GM23338 (cell line): ENCODE data around the gene SYT2. TPM values are rescaled to one million over a fixed set of nuclear protein-coding genes. Genes with fewer than 3 reads are reported as not detected.

Experiments used
- ATAC-seq: fragments of 200-7000 bp; cut with Tn5 transposase; 3 replicates; pipeline ENCODE4 v1.9.1; 2020
- DNase-seq: peaks from one replicate; pipeline ENCODE4 v3.0.0-alpha.2; 2015; ENCODE audit warnings: low spot score
- H2AFZ ChIP-seq: fragments of 200-600 bp; sonication (generic); 2 replicates; pipeline ENCODE4 v1.8.0; 2016; ENCODE audit warnings: antibody characterized with exemption, mild to moderate bottlenecking, moderate library complexity
- H3F3A ChIP-seq: fragments of 200-600 bp; sonication (generic); replicated peaks from 2 replicates; pipeline ENCODE4 v1.8.0; 2017; ENCODE audit warnings: antibody characterized with exemption, mixed run types, low read depth
- H3K27ac ChIP-seq: fragments of 200-600 bp; sonication (generic); 2 replicates; pipeline ENCODE4 v1.6.1; 2016; ENCODE audit warnings: low read depth
- H3K27me3 ChIP-seq: fragments of 200-600 bp; sonication (generic); 2 replicates; pipeline ENCODE4 v1.8.0; 2016; ENCODE audit warnings: mild to moderate bottlenecking, mixed run types, moderate library complexity; ENCODE audit not compliant: insufficient read depth
- H3K36me3 ChIP-seq: fragments of 200-600 bp; sonication (generic); 2 replicates; pipeline ENCODE4 v1.8.0; 2016; ENCODE audit warnings: mild to moderate bottlenecking; ENCODE audit not compliant: insufficient read depth
- H3K4me1 ChIP-seq: fragments of 200-600 bp; sonication (generic); 2 replicates; pipeline ENCODE4 v1.8.0; 2016; ENCODE audit warnings: mild to moderate bottlenecking, moderate library complexity; ENCODE audit not compliant: insufficient read depth
- H3K4me2 ChIP-seq: fragments of 200-600 bp; sonication (generic); 2 replicates; pipeline ENCODE4 v1.7.1; 2017; ENCODE audit warnings: mixed run types
- H3K4me3 ChIP-seq: fragments of 200-600 bp; sonication (generic); 2 replicates; pipeline ENCODE4 v1.6.1; 2016; ENCODE audit warnings: mixed run types
- H3K79me2 ChIP-seq: fragments of 200-600 bp; sonication (generic); replicated peaks from 2 replicates; pipeline ENCODE4 v1.8.0; 2017; ENCODE audit warnings: mild to moderate bottlenecking; ENCODE audit not compliant: insufficient read depth
- H3K9me2 ChIP-seq: fragments of 200-600 bp; sonication (generic); 2 replicates; pipeline ENCODE4 v1.8.0; 2017; ENCODE audit not compliant: insufficient read depth
- H4K20me1 ChIP-seq: fragments of 200-600 bp; sonication (generic); replicated peaks from 2 replicates; pipeline ENCODE4 v1.8.0; 2017; ENCODE audit warnings: mild to moderate bottlenecking; ENCODE audit not compliant: insufficient read depth
- H3K27ac Mint-ChIP-seq: 2 replicates; pipeline ENCODE4 v1.8.0; 2020; ENCODE audit warnings: inconsistent platforms, mild to moderate bottlenecking, moderate library complexity, mixed read lengths
- H3K27me3 Mint-ChIP-seq: 3 replicates; pipeline ENCODE4 v1.8.0; 2022; ENCODE audit warnings: low read depth, mild to moderate bottlenecking, moderate library complexity, mixed read lengths, inconsistent platforms; ENCODE audit not compliant: insufficient read depth, poor library complexity
- H3K36me3 Mint-ChIP-seq: 3 replicates; pipeline ENCODE4 v1.8.0; 2021; ENCODE audit warnings: low read depth, mild to moderate bottlenecking, inconsistent platforms, moderate library complexity, mixed read lengths
- H3K4me1 Mint-ChIP-seq: 3 replicates; pipeline ENCODE4 v1.8.0; 2020; ENCODE audit warnings: mild to moderate bottlenecking, inconsistent platforms, mixed read lengths
- H3K4me3 Mint-ChIP-seq: 3 replicates; pipeline ENCODE4 v1.8.0; 2021; ENCODE audit warnings: moderate library complexity, mild to moderate bottlenecking, inconsistent platforms, mixed read lengths
- H3K9me3 Mint-ChIP-seq: 3 replicates; pipeline ENCODE4 v1.8.0; 2020; ENCODE audit warnings: moderate library complexity, mild to moderate bottlenecking, inconsistent platforms, mixed read lengths
- CREB1 ChIP-seq: fragments of 250-450 bp; sonication (Bioruptor Pico); IDR thresholded peaks from 2 replicates; pipeline ENCODE4 v1.5.0; 2020; ENCODE audit warnings: low read depth, mild to moderate bottlenecking, moderate library complexity
- EZH2phosphoT487 ChIP-seq: fragments of 200-600 bp; sonication (generic); IDR thresholded peaks from one replicate; pipeline ENCODE4 v1.8.1; 2018; ENCODE audit warnings: antibody characterized with exemption; ENCODE audit not compliant: unreplicated experiment
- POLR2AphosphoS5 ChIP-seq: IDR thresholded peaks from 2 replicates; pipeline ENCODE4 v1.6.1; 2016; ENCODE audit warnings: antibody characterized with exemption, low read depth
- STAT1 ChIP-seq: IDR thresholded peaks from one replicate; pipeline ENCODE4 v1.6.1; 2016; ENCODE audit warnings: antibody characterized with exemption; ENCODE audit not compliant: unreplicated experiment
- ZNF331 ChIP-seq: fragments of 250-450 bp; sonication (Bioruptor Pico); IDR thresholded peaks from 2 replicates; pipeline ENCODE4 v1.5.0; 2020; ENCODE audit warnings: low read depth, mild to moderate bottlenecking, moderate library complexity
- ZNF462 ChIP-seq: fragments of 250-450 bp; sonication (Bioruptor Pico); IDR thresholded peaks from 2 replicates; pipeline ENCODE4 v1.5.0; 2020; ENCODE audit warnings: mild to moderate bottlenecking, moderate library complexity
- polyA plus RNA-seq: library from polyadenylated mRNA; unstranded; fragments of >200 nt; fragmentation: Nextera tagmentation; extraction: Ambion mirVana; gene quantifications from 2 replicates; pipeline ENCODE4 v1.2.1, GENCODE V29; 2016
- total RNA-seq: library from RNA; depleted of rRNA; stranded (reverse); fragments of >200 nt; shearing (Covaris generic); gene quantifications from 2 replicates; pipeline ENCODE4 v1.2.3, GENCODE V29; 2014
- TF ChIP-seq, protein P1 (sequence below), 2 experiments: fragments of 200-600 bp in 1 of 2; sonication (generic) in 1 of 2; conservative IDR thresholded peaks; 2 replicates each; pipeline versions ENCODE4 v1.5.1 to v1.6.1; 2016 to 2017; ENCODE audit warnings: antibody characterized with exemption in 2 of 2, low read depth in 2 of 2, mild to moderate bottlenecking in 2 of 2, moderate library complexity in 1 of 2
- TF ChIP-seq, protein P2 (sequence below): IDR thresholded peaks from 2 replicates; pipeline ENCODE4 v1.6.1; 2016; ENCODE audit warnings: antibody characterized with exemption

The SYT2 gene
- total and polyA plus RNA-seq, 2 experiments from 2014 or later: 2.4 to 12.5 TPM

GRCh38 chr1:202665417-202665816 lies 44.8 kb downstream of the SYT2 start:
- Histone ChIP-seq H4K20me1 (no peaks in the 10 kb centered on the region; the same call in 1 of the 2 replicates), H3K36me3 (no peaks in the 10 kb centered on the region), H3K79me2 (no peaks in the 10 kb centered on the region), H2AFZ (no peak overlapping the region), H3K9me2 (no peaks in the 10 kb centered on the region), H3K4me3 (no peak overlapping the region), H3K27ac (no peak overlapping the region), H3K4me2 (no peak overlapping the region), H3K27me3 (no peaks in the 10 kb centered on the region), H3K4me1 (no peaks in the 10 kb centered on the region), H3F3A (0 out of 2 replicates have a peak, but pooled peaks cover 3% of the 10 kb centered on the region)
- H3K4me1 Mint-ChIP-seq: peaks cover 4% of the 10 kb centered on the region; the same call in 2 of the 3 replicates
- no peaks in the 10 kb centered on the region; the same call in 2 of the 3 replicates for H3K9me3 Mint-ChIP-seq
- ATAC-seq (no peak), DNase-seq (no peak)
- H3K4me3 Mint-ChIP-seq: no peak overlapping the region; the same call in 2 of the 3 replicates
- TF ChIP-seq ZNF462: no peak
- TF ChIP-seq EZH2phosphoT487: no peak
- no peak for TF ChIP-seq CREB1 (CRISPR knock-in tag)
- no peak for TF ChIP-seq ZNF331 (CRISPR knock-in tag)
- no peak for TF ChIP-seq POLR2AphosphoS5
- TF ChIP-seq, protein P1, sequence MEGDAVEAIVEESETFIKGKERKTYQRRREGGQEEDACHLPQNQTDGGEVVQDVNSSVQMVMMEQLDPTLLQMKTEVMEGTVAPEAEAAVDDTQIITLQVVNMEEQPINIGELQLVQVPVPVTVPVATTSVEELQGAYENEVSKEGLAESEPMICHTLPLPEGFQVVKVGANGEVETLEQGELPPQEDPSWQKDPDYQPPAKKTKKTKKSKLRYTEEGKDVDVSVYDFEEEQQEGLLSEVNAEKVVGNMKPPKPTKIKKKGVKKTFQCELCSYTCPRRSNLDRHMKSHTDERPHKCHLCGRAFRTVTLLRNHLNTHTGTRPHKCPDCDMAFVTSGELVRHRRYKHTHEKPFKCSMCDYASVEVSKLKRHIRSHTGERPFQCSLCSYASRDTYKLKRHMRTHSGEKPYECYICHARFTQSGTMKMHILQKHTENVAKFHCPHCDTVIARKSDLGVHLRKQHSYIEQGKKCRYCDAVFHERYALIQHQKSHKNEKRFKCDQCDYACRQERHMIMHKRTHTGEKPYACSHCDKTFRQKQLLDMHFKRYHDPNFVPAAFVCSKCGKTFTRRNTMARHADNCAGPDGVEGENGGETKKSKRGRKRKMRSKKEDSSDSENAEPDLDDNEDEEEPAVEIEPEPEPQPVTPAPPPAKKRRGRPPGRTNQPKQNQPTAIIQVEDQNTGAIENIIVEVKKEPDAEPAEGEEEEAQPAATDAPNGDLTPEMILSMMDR (conservative IDR thresholded peaks at IDR 0.05; ENCODE audit: low read depth in 2 of 2): no peak
- TF ChIP-seq, protein P2, sequence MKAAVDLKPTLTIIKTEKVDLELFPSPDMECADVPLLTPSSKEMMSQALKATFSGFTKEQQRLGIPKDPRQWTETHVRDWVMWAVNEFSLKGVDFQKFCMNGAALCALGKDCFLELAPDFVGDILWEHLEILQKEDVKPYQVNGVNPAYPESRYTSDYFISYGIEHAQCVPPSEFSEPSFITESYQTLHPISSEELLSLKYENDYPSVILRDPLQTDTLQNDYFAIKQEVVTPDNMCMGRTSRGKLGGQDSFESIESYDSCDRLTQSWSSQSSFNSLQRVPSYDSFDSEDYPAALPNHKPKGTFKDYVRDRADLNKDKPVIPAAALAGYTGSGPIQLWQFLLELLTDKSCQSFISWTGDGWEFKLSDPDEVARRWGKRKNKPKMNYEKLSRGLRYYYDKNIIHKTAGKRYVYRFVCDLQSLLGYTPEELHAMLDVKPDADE: no peak
- no peak for TF ChIP-seq STAT1
- H3K27me3 Mint-ChIP-seq: peaks cover 4% of the 10 kb centered on the region
- no peak overlapping the region for H3K27ac Mint-ChIP-seq
- H3K36me3 Mint-ChIP-seq: no peaks in the 10 kb centered on the region
